ENCODE results near the gene IMPG2.

DNA sequence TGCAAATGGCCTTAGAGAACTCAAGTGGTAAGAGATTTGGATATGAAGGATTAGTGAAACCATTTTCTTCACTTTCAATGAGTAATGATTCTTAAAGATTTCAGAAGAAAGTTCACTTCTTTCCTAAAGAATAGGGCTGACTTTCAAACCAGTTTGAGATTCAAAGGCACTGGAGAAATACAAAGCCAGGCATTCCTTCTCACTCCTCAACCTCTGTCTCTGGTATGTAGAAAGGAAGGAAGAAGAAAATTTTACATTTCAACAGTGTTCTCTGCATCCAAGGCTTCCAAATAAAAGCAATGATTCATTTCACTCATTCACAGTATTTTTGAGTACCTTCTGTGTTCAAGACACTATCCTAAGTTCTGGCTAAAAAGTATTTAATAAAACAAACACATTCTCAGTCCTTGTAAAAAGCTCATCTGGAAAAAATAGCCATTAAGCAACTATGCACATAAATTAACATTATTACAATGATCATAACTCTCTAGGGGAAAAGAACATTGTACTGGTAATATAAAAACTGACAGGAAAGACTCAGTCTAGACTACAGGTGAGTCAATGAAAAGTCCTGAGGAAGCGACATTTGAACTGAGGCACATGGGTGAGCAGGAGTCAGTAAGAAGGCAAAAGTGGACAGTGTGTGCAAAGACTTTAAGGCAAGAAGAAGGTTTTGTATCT, 79.5 kb downstream of the IMPG2 start:
- TF ChIP-seq POLR2A (IDR thresholded peaks at IDR 0.05) = no peak
- TF ChIP-seq, protein P1, sequence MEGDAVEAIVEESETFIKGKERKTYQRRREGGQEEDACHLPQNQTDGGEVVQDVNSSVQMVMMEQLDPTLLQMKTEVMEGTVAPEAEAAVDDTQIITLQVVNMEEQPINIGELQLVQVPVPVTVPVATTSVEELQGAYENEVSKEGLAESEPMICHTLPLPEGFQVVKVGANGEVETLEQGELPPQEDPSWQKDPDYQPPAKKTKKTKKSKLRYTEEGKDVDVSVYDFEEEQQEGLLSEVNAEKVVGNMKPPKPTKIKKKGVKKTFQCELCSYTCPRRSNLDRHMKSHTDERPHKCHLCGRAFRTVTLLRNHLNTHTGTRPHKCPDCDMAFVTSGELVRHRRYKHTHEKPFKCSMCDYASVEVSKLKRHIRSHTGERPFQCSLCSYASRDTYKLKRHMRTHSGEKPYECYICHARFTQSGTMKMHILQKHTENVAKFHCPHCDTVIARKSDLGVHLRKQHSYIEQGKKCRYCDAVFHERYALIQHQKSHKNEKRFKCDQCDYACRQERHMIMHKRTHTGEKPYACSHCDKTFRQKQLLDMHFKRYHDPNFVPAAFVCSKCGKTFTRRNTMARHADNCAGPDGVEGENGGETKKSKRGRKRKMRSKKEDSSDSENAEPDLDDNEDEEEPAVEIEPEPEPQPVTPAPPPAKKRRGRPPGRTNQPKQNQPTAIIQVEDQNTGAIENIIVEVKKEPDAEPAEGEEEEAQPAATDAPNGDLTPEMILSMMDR (IDR thresholded peaks at IDR 0.05) = no peak

Data from right lobe of liver (tissue), 4 donors.